Gastroesophageal sphincter (tissue), 4 donors: ENCODE results near the gene DNAH10. TPM values are rescaled to one million over a fixed set of nuclear protein-coding genes. Genes with fewer than 3 reads are reported as not detected.

Experiments used
- ATAC-seq: fragments of 150-250 bp; one replicate; pipeline ENCODE4 v1.9.1; 2016; ENCODE audit warnings: mild to moderate bottlenecking, moderate library complexity
- H3K27ac ChIP-seq, 4 donors: fragments of 200-600 bp; sonication (generic) in 3 of 4; 1 replicate in 3 of 4; 2 replicates in 1 of 4; pipeline ENCODE4 v1.5.1; 2016 to 2019
- H3K27me3 ChIP-seq: fragments of 200-600 bp; sonication (generic); one replicate; pipeline ENCODE4 v1.5.1; 2019
- H3K36me3 ChIP-seq, 2 donors: fragments of 200-600 bp; sonication (generic); one replicate each; pipeline ENCODE4 v1.5.1; 2019; ENCODE audit warnings: control low read depth in 1 of 2
- H3K4me1 ChIP-seq, 3 donors: fragments of 200-600 bp; sonication (generic); 1 replicate in 2 of 3; 2 replicates in 1 of 3; pipeline ENCODE4 v1.5.1; 2016 to 2019; ENCODE audit warnings: control low read depth in 2 of 3
- H3K4me3 ChIP-seq, 2 donors: fragments of 200-600 bp; sonication (generic); one replicate each; pipeline ENCODE4 v1.5.1; 2019; ENCODE audit warnings: mild to moderate bottlenecking in 1 of 2, moderate library complexity in 1 of 2
- H3K9me3 ChIP-seq, 3 donors: fragments of 200-600 bp; sonication (generic); one replicate each; pipeline ENCODE4 v1.5.1; 2017 to 2019; ENCODE audit warnings: control low read depth in 2 of 3
- EP300 ChIP-seq: sonication (generic); formaldehyde crosslinking; IDR thresholded peaks from one replicate; pipeline ENCODE4 v1.6.1; 2017; ENCODE audit warnings: antibody characterized with exemption, mild to moderate bottlenecking
- POLR2A ChIP-seq, 2 donors: fragments of 450-650 bp; IDR thresholded peaks; one replicate each; pipeline ENCODE4 v1.6.1; 2017; ENCODE audit warnings: antibody characterized with exemption in 2 of 2, mild to moderate bottlenecking in 2 of 2, moderate library complexity in 1 of 2
- POLR2AphosphoS5 ChIP-seq: sonication (generic); formaldehyde crosslinking; IDR thresholded peaks from one replicate; pipeline ENCODE4 v1.6.1; 2017; ENCODE audit warnings: antibody characterized with exemption
- WGBS, 2 donors: methylation state at CpG; one replicate each; pipeline ENCODE4 v1.1.5; 2018; ENCODE audit warnings: low coverage in 1 of 2; 5-methylcytosine and 5-hydroxymethylcytosine counted together
- total RNA-seq, 4 donors: library from RNA; depleted of rRNA; stranded (reverse); fragments of >200 nt; gene quantifications; one replicate each; pipeline ENCODE4 v1.1.0, GENCODE V29; 2016
- TF ChIP-seq, protein P1 (sequence below), 4 experiments: fragments of 200-600 bp in 2 of 4; fragments of 450-650 bp in 2 of 4; sonication (generic) in 1 of 4; IDR thresholded peaks; one replicate each; pipeline ENCODE4 v1.5.1; 2017 to 2019; ENCODE audit warnings: antibody characterized with exemption in 4 of 4, mild to moderate bottlenecking in 2 of 4, moderate library complexity in 2 of 4

The DNAH10 gene, protein sequence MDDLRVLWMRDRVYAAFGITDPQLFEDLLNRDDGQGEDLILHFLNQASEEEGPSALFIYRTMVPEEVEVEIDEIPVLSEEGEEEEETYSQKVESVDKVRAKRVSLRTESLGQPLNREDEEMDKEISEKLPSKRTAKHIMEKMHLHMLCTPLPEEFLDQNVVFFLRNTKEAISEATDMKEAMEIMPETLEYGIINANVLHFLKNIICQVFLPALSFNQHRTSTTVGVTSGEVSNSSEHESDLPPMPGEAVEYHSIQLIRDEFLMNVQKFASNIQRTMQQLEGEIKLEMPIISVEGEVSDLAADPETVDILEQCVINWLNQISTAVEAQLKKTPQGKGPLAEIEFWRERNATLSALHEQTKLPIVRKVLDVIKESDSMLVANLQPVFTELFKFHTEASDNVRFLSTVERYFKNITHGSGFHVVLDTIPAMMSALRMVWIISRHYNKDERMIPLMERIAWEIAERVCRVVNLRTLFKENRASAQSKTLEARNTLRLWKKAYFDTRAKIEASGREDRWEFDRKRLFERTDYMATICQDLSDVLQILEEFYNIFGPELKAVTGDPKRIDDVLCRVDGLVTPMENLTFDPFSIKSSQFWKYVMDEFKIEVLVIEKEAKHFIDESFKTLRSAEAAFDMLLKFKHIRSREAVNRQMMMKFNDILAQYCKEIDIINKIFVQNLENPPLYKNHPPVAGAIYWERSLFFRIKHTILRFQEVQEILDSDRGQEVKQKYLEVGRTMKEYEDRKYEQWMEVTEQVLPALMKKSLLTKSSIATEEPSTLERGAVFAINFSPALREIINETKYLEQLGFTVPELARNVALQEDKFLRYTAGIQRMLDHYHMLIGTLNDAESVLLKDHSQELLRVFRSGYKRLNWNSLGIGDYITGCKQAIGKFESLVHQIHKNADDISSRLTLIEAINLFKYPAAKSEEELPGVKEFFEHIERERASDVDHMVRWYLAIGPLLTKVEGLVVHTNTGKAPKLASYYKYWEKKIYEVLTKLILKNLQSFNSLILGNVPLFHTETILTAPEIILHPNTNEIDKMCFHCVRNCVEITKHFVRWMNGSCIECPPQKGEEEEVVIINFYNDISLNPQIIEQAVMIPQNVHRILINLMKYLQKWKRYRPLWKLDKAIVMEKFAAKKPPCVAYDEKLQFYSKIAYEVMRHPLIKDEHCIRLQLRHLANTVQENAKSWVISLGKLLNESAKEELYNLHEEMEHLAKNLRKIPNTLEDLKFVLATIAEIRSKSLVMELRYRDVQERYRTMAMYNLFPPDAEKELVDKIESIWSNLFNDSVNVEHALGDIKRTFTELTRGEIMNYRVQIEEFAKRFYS (N-terminal part only)
- not detected for total RNA-seq

DNA sequence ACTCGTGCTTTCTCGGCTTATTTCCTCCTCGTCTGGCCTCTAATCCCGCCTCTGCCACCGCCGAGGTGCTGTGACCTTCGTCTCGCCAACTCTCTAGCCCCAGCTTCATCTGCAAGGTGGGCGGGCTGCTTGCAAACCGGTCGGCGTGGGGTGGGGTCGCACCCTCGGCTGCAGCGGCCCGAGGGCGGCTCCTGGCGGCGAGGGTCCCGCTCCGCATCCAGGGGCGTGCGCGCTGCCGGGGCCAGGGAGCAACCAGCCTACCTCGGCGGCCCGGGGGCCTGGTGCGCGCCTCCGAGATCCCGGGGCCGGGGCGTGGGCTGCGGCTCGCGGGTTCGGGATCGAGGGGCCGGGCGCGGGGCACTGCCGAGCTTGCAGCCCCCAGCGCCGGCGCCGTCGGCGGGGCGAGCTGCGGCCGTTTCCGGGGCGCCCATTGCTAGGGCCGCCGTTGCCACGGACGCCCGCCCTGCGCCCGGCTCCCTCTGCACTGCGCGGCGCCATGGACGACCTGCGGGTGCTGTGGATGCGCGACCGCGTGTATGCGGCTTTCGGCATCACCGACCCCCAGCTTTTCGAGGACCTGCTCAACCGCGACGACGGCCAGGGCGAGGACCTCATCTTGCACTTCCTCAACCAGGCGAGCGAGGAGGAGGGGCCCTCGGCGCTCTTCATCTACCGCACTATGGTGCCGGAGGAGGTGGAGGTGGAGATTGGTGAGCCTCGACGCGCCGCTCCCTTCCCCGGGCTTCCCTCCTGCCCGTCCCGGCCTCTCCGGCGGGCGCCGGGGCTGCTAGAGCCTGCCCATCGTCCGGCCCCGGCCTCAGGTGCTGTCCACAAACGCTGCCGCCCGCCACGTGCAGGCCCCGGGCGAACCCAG, at the start of gene DNAH10:
Gene DNAH10 (plus strand): TSS at position 461 of the 874 bp plus-strand sequence. CDS start 36 bp downstream, at position 497.
- peaks cover 0 to 37% of the 10 kb centered on the region in 2 donors for H3K36me3 ChIP-seq
- TF ChIP-seq POLR2A (IDR thresholded peaks at IDR 0.05) (no peak), POLR2AphosphoS5 (no peak), EP300 (no peak)
- TF ChIP-seq, protein P1, sequence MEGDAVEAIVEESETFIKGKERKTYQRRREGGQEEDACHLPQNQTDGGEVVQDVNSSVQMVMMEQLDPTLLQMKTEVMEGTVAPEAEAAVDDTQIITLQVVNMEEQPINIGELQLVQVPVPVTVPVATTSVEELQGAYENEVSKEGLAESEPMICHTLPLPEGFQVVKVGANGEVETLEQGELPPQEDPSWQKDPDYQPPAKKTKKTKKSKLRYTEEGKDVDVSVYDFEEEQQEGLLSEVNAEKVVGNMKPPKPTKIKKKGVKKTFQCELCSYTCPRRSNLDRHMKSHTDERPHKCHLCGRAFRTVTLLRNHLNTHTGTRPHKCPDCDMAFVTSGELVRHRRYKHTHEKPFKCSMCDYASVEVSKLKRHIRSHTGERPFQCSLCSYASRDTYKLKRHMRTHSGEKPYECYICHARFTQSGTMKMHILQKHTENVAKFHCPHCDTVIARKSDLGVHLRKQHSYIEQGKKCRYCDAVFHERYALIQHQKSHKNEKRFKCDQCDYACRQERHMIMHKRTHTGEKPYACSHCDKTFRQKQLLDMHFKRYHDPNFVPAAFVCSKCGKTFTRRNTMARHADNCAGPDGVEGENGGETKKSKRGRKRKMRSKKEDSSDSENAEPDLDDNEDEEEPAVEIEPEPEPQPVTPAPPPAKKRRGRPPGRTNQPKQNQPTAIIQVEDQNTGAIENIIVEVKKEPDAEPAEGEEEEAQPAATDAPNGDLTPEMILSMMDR (IDR thresholded peaks at IDR 0.05) = no peak
- H3K9me3 ChIP-seq = no peaks in the 10 kb centered on the region
- 4 to 22% methylated on average over 3 to 10 of the region's 105 CpGs for WGBS, 2 donors
- no peak for ATAC-seq
- H3K4me1 ChIP-seq = peaks cover 0 to 15% (median 9%) of the 10 kb centered on the region in 3 donors
- H3K27me3 ChIP-seq = peaks cover 50% of the 10 kb centered on the region
- H3K4me3 ChIP-seq = peak within 1 kb of the TSS in 1 of 2 donors; percentile 50
- no peak within 1 kb of the TSS for H3K27ac ChIP-seq

DNA sequence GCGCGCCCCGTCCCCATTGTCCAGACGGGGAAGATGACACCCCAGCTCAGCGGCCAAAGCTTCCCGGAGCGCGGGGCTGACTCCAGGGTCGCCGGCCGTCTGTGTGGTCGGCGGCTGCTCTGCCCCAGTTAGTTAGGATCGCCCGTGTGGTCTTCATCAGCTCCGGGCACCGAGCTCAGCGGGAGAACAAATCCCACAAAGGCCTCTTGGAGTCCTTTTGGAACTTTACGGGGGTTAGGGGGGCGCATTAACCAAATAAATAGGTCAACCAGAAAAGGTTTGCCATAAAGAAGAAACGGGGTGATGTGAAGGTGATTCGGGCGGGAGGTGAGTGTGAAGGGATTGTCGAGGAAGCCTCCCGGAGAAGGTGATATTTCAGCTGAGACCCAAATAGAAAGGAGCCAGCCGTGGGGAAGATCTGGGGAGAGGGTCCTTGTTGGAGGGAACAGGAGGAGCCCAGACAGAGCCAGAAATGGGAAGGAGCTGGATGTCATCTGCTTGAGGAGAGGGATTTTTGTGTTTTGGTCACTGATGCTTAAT, 49.3 kb upstream of the DNAH10 start:
- no peaks in the 10 kb centered on the region for H3K27me3 ChIP-seq
- no peaks in the 10 kb centered on the region for H3K9me3 ChIP-seq
- H3K36me3 ChIP-seq = peaks cover 0 to 6% of the 10 kb centered on the region in 2 donors
- peak overlapping the region; percentile 85 to 100 for H3K4me3 ChIP-seq
- 0% methylated on average over 5 to 6 of the region's 26 CpGs for WGBS, 2 donors
- H3K4me1 ChIP-seq = peaks cover 0 to 35% (median 9%) of the 10 kb centered on the region in 3 donors
- peak overlapping the region in 3 of 4 donors; percentile 75 to 82 (median 80) for H3K27ac ChIP-seq
- TF ChIP-seq POLR2A (IDR thresholded peaks at IDR 0.05) (no peak), EP300 (no peak), POLR2AphosphoS5 (no peak)
- TF ChIP-seq, protein P1 (IDR thresholded peaks at IDR 0.05) = no peak
- ATAC-seq = no peak

DNA sequence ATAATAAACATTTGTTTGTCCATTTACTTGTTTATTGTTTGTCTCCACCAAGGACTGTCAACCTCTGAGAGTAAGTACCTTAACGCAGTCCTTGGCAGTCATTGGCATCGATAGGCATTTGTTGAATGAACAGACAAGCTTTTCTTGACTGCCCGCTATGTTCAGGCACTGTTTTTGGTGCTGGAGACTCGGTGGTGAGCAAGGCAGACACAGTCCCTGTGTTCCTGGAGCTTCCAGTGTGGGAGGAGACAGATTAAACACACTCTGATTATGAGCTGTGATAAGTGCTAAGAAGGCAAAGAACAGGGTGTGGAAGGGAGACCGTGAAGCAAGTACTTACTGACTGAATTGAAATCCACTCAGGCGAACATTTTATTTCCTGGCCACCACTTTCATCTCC, 48.7 kb upstream of the DNAH10 start:
- peak overlapping the region; percentile 85 to 100 for H3K4me3 ChIP-seq
- no peak overlapping the region for H3K27ac ChIP-seq
- H3K9me3 ChIP-seq = no peaks in the 10 kb centered on the region
- WGBS, 2 donors = 35 to 40% methylated on average over 3 to 6 of the region's 6 CpGs
- no peaks in the 10 kb centered on the region for H3K27me3 ChIP-seq
- no peak for ATAC-seq
- H3K36me3 ChIP-seq = peaks cover 0 to 3% of the 10 kb centered on the region in 2 donors
- TF ChIP-seq POLR2AphosphoS5 (no peak), POLR2A (IDR thresholded peaks at IDR 0.05) (no peak), EP300 (no peak)
- TF ChIP-seq, protein P1 (IDR thresholded peaks at IDR 0.05) = no peak
- peaks cover 0 to 35% (median 9%) of the 10 kb centered on the region in 3 donors for H3K4me1 ChIP-seq
